Liver (tissue), 3 donors: ENCODE measurements around the gene USP15.

Experiments used
- EGR1 ChIP-seq, 2 donors: IDR thresholded peaks; 2 replicates each; pipeline ENCODE4 v1.6.1; 2016 to 2018; ENCODE audit warnings: antibody characterized with exemption in 2 of 2, low read depth in 2 of 2
- FOXA1 ChIP-seq: IDR thresholded peaks from 2 replicates; pipeline ENCODE4 v1.6.1; 2016; ENCODE audit warnings: antibody characterized with exemption
- RAD21 ChIP-seq, 2 donors: IDR thresholded peaks; 2 replicates each; pipeline ENCODE4 v1.6.1; 2016; ENCODE audit warnings: antibody characterized with exemption in 2 of 2, mild to moderate bottlenecking in 2 of 2
- REST ChIP-seq: IDR thresholded peaks from 2 replicates; pipeline ENCODE4 v1.6.1; 2016; ENCODE audit warnings: antibody characterized with exemption, mild to moderate bottlenecking
- SP1 ChIP-seq: IDR thresholded peaks from 2 replicates; pipeline ENCODE4 v1.6.1; 2018; ENCODE audit warnings: antibody characterized with exemption, mild to moderate bottlenecking
- TAF1 ChIP-seq: conservative IDR thresholded peaks from 2 replicates; pipeline ENCODE4 v1.6.1; 2016; ENCODE audit warnings: antibody characterized with exemption, mild to moderate bottlenecking
- YY1 ChIP-seq: IDR thresholded peaks from 2 replicates; pipeline ENCODE4 v1.6.1; 2016; ENCODE audit warnings: antibody characterized with exemption, mild to moderate bottlenecking
- TF ChIP-seq, protein P1 (sequence below): fragments of 150-350 bp; IDR thresholded peaks from 2 replicates; pipeline ENCODE4 v1.5.1; 2017; ENCODE audit warnings: improper control_type of control experiment, low read depth, low read length; ENCODE audit not compliant: missing input control
- TF ChIP-seq, protein P2 (sequence below): IDR thresholded peaks from 2 replicates; pipeline ENCODE4 v1.6.1; 2016; ENCODE audit warnings: antibody characterized with exemption
- TF ChIP-seq, protein P3 (sequence below): IDR thresholded peaks from 2 replicates; pipeline ENCODE4 v1.6.1; 2016; ENCODE audit warnings: antibody characterized with exemption
- TF ChIP-seq, protein P4 (sequence below): IDR thresholded peaks from 2 replicates; pipeline ENCODE4 v1.6.1; 2016; ENCODE audit warnings: antibody characterized with exemption
- donor health status: healthy.
- donor health status: healthy.

DNA sequence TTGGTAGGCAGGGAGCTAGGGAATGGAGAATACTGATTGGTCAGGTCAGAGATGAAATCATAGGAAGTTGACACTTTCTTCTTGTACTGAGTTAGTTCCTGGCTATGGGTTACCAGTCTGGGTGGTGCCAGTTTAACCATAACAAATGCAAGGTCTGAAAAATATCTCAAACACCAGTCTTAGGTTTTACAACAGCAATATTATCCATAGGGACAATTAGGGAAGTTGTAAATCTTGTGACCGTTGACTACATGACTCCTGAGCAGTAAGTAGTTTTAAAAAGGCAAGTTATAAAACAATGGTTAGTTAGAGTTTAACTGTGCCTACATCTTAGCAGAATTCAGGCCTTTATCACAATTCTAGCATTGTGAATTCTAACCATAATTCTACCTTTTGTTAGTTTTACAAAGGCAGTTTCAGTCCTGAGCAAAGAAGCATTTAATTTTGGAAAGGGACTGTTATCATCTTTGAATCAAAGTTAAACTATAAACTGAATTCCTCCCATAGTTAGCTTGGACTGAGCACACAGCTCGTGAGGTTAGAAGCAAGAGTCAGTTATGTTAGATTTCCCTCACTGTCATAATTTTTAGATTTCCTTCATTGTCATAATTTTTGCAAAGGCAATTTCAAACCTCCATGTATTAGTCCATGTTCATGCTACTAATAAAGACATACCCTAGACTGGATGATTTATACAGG, 186.7 kb downstream of the USP15 start:
- TF ChIP-seq, protein P1, sequence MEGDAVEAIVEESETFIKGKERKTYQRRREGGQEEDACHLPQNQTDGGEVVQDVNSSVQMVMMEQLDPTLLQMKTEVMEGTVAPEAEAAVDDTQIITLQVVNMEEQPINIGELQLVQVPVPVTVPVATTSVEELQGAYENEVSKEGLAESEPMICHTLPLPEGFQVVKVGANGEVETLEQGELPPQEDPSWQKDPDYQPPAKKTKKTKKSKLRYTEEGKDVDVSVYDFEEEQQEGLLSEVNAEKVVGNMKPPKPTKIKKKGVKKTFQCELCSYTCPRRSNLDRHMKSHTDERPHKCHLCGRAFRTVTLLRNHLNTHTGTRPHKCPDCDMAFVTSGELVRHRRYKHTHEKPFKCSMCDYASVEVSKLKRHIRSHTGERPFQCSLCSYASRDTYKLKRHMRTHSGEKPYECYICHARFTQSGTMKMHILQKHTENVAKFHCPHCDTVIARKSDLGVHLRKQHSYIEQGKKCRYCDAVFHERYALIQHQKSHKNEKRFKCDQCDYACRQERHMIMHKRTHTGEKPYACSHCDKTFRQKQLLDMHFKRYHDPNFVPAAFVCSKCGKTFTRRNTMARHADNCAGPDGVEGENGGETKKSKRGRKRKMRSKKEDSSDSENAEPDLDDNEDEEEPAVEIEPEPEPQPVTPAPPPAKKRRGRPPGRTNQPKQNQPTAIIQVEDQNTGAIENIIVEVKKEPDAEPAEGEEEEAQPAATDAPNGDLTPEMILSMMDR, result no peak
- TF ChIP-seq REST (no peak), RAD21 (IDR thresholded peaks at IDR 0.05) (no peak), SP1 (no peak), FOXA1 (no peak), EGR1 (IDR thresholded peaks at IDR 0.05; ENCODE audit: low read depth in 2 of 2) (no peak), YY1 (no peak), TAF1 (no peak)
- TF ChIP-seq, protein P2, sequence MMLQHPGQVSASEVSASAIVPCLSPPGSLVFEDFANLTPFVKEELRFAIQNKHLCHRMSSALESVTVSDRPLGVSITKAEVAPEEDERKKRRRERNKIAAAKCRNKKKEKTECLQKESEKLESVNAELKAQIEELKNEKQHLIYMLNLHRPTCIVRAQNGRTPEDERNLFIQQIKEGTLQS, result no peak
- TF ChIP-seq, protein P3, sequence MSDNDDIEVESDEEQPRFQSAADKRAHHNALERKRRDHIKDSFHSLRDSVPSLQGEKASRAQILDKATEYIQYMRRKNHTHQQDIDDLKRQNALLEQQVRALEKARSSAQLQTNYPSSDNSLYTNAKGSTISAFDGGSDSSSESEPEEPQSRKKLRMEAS, result no peak
- TF ChIP-seq, protein P4, sequence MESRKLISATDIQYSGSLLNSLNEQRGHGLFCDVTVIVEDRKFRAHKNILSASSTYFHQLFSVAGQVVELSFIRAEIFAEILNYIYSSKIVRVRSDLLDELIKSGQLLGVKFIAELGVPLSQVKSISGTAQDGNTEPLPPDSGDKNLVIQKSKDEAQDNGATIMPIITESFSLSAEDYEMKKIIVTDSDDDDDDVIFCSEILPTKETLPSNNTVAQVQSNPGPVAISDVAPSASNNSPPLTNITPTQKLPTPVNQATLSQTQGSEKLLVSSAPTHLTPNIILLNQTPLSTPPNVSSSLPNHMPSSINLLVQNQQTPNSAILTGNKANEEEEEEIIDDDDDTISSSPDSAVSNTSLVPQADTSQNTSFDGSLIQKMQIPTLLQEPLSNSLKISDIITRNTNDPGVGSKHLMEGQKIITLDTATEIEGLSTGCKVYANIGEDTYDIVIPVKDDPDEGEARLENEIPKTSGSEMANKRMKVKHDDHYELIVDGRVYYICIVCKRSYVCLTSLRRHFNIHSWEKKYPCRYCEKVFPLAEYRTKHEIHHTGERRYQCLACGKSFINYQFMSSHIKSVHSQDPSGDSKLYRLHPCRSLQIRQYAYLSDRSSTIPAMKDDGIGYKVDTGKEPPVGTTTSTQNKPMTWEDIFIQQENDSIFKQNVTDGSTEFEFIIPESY, result no peak
